GM11168 (cell line): ENCODE data around the gene CD200R1.
"Not testable (repeated sequence)": the region's sequence is repeated elsewhere in the genome, so short reads cannot be mapped to it uniquely, and the experiment has no call there.

Source experiments
- in situ Hi-C: fragments of 300-500 bp; cut with MboI; formaldehyde crosslinking; loops from one replicate; pipeline ENCODE4 v1.12.0; 2022; ENCODE audit warnings: low sequenced_read_pairs; ENCODE audit not compliant: unreplicated experiment

Gene CD200R1

DNA sequence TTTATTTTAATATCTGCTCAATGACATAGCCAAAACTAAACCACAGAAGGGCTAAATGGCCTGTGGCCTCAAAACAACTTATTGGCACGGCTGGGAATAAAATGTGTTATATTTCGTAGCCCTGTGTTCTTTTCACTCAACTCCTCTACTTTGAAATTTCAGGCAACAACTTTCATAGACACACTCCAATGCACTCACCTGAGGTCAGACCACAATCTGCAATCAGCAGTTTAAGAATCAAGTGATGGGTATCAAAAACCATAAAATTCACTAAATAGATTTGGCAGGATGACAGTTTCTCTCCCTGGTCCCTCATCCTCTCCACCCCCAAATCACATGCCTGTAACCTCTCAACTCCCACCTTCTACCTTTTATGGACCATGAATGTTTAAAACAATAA lies 2.0 kb upstream of the CD200R1 start:
- in situ Hi-C loops, result loop anchor here (5.0 kb wide), 2 partner anchors 240 to 335 kb away; partner anchors contain the start of gene CCDC80

DNA sequence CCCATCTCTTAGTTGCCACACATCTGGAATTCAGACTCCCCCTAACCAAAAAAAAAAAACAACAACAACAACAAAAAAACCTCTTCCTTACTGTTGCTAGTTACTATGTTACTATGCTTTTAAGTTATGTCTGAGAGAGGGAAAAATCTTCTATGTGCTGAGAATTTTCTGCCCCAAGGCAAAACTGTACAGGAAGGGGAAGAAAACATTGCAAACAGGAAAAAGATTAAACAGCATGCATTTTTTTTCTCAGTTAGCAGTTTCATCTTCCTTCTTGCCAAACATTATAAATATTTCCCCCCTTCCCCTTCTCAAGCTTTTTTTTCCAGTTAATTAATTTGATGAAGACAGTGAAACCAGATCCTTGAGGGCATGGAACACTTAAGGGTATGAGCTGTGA lies 1.1 kb upstream of the CD200R1 start:
- in situ Hi-C loops, result loop anchor here (5.0 kb wide), 2 partner anchors 239 to 334 kb away; partner anchors contain the start of gene CCDC80

DNA sequence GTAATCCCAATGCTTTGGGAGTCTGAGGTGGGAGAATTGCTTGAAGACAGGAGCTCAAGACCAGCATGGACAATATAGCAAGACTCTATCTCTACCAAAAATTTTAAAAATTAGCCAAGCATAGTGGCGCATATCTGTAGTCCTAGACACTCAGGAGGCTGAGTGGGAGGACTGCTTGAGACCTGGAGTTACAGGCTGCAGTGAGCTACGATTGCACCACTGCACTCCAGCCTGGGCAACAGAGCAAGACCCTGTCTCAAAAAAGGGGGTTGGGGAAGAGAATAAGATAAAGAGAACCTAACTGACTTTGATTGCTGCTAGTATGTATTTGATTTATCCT lies 755 bp downstream of the CD200R1 start:
- in situ Hi-C loops, result no loop called here

DNA sequence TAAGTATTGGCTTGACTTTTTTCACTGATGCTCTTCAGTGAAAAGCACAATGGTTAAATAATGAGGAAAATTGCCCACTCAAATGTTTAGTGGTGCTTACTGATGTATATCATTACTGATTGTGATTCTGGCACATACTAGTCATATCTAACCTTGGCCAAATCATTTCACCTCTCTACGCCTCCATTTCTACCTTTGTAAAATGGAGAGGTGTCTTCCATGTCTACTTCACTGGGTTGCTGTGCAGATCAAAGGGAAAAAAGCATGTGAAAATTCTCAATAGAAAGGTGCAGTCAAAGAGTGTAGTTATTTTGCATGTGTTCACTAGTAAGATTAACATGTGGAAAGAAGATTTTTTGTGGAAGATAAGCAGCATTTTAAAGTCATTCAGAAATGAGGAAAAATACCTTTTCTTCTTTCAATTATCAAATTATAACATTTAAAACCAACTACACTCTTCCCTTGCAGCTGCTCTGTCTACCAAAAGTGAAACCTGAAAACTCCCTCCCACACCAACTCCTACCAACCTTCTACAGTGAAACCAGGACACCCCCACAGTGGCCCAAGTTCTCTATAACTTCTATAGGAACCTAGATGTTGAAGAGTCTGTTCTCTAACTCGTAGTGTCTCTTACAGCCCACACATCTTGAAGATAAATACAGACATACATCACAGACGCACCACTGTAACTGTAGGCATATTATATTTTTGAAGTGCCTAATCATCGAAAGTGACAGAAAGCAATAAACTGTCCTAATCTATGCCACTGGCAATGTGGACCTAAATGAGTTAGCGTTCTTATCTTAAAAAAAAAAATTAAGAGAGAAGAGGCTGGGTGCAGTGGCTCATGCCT lies 1.4 kb downstream of the CD200R1 start:
- in situ Hi-C loops, result no loop called here

DNA sequence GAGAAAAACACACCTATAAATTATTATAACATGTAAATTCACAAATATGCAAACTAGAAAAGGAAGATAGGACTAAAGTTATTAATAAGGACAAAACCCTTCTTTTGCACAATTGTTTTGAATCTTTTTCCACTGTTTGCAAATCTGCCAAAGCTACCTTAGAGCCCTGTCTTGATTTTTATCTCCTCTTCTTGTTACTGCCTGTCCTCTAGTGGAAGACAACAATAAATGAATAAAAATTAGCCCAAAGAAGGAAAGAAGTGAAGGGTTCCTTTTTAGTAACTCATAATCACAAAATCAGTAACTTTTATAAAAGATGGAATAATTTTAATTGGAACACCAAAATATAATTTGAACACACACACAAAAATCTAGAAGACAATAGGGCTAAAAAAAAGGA lies 2.7 kb downstream of the CD200R1 start:
- in situ Hi-C loops, result no loop called here

DNA sequence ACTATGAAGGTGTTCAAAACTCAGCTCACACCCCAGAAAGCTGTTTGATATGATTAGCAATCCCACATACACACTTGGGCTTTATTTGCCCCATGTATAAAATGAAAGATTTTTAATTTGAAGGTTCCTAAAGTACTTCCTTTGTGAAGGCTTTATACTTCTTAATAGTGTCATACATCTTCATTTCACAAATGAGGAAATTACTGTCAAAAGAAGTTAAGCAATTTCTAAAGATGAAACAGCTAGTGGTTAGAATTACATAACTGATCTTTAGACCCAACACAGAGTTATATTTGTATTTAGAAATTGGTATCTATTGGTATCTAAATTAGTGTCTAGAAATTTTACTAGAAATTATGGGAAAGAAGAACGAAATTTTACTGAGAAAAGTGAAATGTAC lies 7.1 kb downstream of the CD200R1 start:
- in situ Hi-C loops, result no loop called here

DNA sequence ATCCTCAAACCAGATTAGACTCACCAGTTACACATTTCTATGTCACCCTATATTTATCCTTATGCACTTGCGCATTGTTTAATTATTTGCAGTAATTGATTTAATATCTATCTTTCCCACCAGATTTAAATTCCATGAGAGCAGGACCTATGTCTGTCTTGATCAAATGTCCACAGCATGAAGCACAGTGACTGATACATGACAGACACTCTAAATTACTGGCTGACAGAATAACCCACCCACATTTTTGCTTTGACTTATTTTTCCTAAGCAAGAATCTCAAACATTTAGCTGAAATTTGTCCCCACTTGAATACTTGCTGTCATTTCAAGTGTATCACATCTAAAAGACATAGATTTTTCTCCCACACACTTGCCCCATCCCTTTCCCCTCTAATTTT lies 7.5 kb downstream of the CD200R1 start:
- in situ Hi-C loops, result no loop called here

DNA sequence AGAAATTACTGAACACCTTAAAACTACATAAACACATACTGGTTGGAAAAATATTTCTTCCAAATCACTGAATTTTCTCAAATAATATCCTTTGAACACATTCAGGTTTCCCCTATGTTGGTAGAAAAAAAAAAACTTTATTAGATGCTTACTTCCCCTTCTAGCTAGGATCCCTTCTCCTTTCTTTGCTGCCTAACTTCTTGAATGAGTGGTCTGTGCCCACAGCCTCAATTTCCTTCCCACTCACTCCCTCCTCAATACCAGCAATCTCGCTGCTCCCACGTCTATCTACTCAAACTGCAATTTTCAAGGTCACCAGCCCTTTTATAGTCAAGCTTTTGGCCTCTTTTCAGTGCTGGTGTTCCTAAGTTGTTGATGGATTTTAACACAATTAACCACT lies 8.3 kb downstream of the CD200R1 start:
- in situ Hi-C loops, result no loop called here

DNA sequence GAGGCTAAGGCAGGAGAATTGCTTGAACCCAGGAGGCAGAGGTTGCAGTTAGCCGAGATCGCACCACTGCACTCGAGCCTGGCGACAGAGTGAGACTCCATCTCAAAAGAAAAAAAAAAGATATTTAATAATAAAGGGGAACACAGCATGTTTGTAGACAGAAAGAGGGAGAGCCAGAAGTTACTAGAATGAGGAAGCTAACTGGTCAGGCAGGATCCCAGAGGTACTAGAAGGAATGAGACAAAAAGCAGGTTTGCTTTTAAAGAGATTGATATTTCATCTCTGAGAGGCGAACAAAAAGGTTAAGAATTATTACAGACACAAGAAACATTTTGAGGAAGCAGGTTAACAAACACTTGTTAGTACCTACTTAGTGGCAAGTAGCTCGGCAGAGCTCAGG lies 9.2 kb downstream of the CD200R1 start:
- in situ Hi-C loops, result no loop called here

DNA sequence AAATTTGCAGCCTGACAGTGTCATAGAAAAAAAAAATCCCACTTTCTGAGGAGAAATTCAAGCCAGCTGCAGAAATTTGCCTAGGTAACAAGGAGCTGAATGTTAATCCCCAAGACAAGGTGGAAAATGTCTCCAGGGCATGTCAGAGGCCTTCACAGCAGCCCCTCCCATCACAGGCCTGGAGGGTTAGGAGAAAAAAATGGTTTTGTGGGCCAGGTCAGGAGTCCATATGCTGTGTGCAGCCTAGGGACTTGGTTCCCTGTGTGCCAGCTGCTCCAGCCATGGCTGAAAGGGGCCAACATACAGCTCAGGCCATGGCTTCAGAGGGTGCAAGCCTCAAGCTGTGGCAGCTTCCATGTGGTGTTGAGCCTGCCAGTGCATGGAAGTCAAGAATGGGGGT lies 11.2 kb downstream of the CD200R1 start:
- in situ Hi-C loops, result no loop called here

DNA sequence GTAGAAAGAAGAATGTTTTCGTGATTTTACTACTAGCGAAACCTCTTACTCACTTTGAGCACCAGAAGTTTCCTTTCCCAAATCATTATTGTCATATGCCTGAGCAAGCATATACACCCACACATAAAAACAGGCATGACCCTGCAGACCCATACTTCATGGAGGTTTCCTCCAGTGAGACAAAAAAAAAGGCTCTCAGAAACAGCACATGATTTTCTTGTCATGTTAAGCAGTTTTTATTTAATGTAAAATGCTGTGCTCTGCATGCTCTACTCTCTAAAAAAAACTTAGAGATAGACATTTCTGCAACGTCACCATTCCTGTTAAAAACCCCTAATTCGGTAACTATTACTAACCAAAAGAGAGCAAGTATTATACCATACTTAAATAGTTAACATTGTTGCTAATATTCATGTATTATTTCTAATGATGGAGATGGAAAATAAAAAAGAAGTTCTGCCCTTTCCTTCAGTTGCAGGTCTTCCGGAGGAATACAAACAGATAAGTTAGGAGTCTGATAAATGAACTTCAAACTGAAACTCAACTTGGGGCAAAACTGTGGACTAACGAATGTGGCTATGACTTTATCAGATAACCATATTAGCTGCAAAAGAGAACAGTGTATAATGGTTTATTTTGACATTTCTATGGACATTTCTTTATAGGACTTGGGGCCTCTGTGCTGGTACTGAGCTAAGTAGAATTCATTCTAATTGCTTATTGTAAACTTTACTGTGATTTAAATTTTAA lies 15.9 kb downstream of the CD200R1 start:
- in situ Hi-C loops, result no loop called here

DNA sequence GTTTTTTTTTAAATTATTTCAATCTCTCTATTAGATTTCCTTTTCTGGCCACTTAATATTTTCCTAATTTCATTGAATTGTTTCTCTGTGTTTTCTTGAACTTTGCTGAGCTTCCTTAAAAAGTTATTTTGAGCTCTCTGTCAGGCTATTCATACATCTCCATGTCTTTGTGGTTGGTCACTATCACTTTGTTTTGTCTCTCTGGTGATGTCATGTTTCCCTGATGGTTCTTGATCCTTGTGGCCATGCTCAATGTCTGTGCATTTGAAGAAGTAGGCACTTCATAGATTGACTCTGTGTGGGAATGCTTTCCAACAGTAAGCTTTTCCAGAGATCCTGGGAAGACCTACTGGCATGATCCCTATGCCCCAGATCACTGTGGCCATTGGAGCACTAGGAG lies 18.6 kb downstream of the CD200R1 start:
- in situ Hi-C loops, result no loop called here

DNA sequence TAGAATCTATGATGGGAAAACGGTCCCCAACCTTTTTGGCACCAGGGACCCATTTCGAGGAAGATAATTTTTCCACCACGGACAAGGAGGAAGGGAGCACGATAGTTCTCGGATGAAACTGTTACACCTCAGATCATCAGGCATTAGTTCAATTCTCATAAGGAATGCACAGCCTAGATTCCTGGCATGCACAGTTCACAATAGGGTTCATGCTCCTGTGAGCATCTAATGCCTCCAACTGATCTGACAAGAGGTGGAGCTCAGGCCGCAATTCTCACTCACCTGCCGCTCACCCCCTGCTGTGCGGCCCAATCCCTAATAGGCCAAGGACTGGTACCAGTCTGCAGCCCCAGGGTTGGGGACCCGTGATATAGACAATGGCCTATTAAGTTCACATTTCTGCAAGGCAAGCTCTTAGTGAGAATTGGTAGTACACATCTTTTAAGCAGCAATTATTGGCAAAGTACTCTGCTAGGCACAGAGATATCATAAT lies 26.5 kb downstream of the CD200R1 start:
- in situ Hi-C loops, result no loop called here

DNA sequence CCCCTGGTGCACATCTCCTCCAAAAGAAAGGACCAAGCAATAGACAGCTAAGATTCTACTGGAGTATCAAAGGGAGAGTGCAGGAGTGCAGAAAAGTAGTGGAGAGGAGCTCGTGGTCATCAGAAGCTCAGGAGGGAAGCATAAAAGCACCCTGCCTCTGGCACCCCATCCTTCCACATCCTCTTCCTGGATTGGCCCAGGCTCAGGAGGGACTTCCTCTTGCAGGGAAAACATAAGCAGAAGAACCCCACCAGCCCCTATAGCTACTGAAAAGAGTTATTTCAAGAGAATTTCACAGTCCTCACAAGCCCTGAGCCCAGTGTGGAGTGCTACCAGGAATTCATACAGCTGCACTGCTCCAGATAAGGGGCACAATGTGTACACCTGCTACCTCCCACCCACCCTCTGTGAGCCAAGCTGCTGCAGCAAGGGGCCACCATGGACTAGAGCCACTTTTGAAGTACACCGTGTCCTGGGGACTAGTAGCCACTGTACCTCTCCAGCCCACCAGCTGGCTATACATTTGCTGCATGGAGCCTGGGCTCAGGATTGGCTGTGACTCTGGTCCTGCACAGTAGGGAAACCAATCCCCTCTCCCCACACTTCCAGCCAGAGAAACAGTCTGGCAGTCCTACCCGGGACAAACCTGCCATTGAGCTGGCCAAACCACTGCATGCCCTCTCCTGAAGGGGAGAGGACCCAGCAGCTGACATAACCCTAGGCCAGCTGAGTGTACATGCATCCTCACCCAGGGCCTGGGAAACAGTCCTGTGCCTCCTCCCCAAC lies 43.0 kb downstream of the CD200R1 start:
- in situ Hi-C loops, result no loop called here

DNA sequence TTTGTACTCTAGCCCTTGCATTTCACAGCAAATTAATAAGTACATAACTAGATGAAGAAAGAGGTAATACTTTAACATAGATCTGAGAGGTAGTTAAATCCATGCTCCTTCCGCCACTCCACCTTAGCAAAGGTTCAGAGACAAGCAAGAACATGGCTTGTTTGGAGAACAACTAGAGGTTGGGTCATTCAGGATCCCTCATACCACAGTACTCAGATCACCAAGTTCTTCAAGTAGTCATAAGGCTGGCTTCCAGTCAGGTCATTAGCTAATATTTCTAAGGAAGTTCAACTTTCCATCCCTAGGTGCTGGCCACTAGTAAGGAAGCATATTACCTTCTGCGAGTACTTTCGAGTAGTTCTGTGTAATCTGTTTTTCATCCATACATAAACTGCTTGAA lies 44.1 kb downstream of the CD200R1 start:
- in situ Hi-C loops, result no loop called here

DNA sequence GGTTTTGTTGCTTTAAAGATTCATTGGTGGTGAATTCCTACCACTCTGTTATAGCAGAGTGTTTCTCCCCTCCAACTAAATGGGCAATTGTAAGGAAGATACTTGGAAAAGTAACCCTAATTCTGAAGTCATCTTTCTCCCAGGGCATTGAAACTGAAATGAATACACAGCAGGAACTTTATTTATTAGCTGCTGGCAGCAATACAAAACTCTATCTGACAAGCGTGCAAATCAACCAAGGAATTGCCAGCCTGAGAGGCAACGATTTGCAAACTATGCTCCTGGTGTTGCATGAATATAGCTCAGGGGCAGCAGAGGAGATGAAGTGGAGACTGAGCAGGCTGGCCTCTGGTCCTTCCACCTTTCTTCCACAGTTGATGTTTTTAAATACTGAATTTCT lies 48.9 kb downstream of the CD200R1 start:
- in situ Hi-C loops, result no loop called here

DNA sequence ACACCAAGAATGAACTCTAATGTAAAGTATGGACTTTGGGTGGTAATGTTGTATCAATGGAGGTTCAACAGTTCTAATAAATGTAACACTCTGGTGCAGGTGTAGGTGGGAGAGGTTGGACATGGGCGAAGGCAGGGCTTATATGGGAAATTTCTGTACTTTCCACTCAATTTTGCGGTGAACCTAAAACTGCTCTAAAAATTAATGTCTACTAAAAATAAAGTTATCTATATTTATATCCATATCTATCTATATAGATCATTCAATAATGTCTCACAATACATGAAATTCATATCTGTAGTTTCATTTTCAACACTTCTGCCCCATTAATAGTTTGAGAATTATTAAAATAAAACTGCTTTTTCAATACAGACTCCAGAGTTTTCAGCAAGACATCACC lies 49.3 kb downstream of the CD200R1 start:
- in situ Hi-C loops, result no loop called here

DNA sequence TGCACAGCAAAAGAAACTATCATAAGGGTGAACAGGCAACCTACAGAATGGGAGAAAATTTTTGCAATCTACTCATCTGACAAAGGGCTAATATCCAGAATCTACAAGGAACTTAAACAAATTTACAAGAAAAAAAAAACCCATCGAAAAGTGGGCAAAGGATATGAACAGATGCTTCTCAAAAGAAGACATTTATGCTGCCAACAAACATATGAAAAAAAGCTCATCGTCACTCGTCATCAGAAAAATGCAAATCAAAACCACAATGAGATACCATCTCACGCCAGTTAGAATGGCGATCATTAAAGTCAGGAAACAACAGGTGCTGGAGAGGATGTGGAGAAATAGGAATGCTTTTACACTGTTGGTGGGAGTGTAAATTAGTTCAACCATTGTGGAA lies 55.4 kb downstream of the CD200R1 start:
- in situ Hi-C loops, result not testable (repeated sequence)

DNA sequence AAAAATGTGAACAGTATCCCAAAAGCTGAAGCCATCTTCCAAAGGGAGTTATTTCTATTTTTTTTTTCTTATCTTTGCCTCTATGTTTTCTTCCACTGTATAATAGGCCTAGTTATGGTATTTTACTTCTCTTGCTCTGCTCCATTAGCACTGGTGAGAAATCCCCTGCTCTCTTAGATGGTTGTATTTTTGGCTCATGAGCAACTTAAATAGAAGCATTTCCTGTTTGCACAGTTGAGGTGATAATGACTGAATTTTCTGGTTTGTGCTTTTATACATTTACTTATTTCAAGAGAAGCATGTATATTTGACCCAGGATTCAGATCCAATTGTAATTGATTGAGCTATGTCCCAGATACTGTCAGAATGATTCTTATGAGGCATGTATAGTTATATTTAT lies 66.7 kb downstream of the CD200R1 start:
- in situ Hi-C loops, result no loop called here

DNA sequence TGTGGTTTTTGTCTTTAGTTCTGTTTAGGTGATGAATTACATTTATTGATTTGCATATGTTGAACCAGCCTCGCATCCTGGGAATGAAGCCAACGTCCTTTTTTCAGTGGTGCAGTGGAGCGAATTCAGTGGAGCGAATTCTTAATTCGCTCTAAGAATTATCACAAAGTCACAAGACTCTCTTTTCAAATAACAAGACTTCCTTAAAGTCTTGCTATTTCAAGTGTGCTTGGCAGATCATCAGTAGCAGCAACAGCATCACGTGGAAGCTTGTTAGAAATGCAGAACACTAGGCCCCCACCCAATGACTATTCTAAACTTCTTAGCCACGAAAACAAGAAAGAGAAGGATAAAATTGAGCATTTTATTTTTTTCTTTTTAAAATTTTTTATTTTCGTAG lies 70.1 kb downstream of the CD200R1 start:
- in situ Hi-C loops, result no loop called here

DNA sequence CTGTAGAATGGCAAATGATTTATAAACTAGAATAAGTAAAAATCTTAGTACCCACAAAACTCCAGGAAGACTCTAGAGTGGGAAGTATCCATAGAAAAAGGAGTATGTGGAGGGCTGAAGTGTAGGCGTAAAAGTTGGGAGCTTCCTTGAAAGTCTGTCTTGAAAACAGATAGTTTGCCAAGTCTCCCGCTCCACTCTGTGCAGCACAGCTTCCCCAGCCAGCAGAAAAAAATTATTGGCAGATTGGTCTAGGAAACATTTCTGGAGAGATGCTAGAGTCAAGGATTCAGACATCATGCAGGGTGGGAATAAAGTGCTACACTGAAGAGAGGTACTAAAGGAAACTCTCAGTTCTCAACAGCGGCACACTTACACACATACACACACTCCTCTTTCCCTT lies 74.8 kb downstream of the CD200R1 start:
- in situ Hi-C loops, result no loop called here
